Neural cell (in vitro differentiated cells): Measurements from ENCODE around the gene NCLN.

Source experiments
- EP300 ChIP-seq: fragments of 450-650 bp; conservative IDR thresholded peaks from 2 replicates; pipeline ENCODE4 v1.6.1; 2014; ENCODE audit warnings: antibody characterized with exemption, mild to moderate bottlenecking, moderate library complexity; ENCODE audit not compliant: poor library complexity, severe bottlenecking
- RAD21 ChIP-seq: fragments of 450-650 bp; conservative IDR thresholded peaks from 2 replicates; pipeline ENCODE4 v1.6.1; 2014; ENCODE audit warnings: antibody characterized with exemption, mild to moderate bottlenecking, moderate library complexity
- SMC3 ChIP-seq: fragments of 450-650 bp; conservative IDR thresholded peaks from 2 replicates; pipeline ENCODE4 v1.6.1; 2014; ENCODE audit warnings: antibody characterized with exemption, mild to moderate bottlenecking, moderate library complexity; ENCODE audit not compliant: poor library complexity
- TF ChIP-seq, protein P1 (sequence below): fragments of 450-650 bp; IDR thresholded peaks from 2 replicates; pipeline ENCODE4 v1.5.1; 2014; ENCODE audit warnings: antibody characterized with exemption, mild to moderate bottlenecking, moderate library complexity; ENCODE audit not compliant: poor library complexity, severe bottlenecking

DNA sequence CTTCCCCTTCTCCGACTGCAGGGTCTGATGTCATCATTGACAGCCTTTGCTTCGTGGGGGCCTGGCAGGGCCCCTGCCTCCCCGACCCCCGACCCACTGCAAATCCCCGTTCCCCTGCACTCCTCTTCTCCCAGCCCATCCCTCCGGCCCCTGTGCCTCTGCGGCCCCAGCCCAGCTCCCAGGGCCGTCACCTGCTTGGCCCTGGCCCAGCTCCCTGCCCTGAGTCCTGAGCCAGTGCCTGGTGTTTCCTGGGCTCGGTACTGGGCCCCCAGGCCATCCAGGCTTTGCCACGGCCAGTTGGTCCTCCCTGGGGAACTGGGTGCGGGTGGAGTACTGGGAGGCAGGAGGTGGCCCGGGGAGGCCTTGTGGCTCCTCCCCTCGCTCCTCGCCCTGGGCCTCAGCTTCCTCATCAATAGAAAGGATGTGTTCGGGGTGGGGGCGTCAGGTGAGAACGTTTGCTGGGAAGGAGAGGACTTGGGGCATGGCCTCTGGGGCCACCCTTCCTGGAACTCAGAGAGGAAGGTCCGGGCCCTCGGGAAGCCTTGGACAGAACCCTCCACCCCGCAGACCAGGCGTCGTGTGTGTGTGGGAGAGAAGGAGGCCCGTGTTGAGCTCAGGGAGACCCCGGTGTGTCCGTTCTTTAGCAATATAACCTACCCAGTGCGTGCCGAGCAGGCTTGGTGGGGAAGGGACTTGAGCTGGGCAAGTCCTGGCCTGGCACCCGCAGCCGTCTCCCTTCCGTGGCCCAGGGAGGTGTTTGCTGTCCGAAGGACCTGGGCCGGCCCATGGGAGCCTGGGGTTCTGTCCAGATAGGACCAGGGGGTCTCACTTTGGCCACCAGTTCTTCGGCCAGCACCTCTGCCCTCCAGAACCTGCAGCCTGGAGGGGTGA lies 22.8 kb downstream of the NCLN start:
- TF ChIP-seq EP300: no peak
- TF ChIP-seq, protein P1, sequence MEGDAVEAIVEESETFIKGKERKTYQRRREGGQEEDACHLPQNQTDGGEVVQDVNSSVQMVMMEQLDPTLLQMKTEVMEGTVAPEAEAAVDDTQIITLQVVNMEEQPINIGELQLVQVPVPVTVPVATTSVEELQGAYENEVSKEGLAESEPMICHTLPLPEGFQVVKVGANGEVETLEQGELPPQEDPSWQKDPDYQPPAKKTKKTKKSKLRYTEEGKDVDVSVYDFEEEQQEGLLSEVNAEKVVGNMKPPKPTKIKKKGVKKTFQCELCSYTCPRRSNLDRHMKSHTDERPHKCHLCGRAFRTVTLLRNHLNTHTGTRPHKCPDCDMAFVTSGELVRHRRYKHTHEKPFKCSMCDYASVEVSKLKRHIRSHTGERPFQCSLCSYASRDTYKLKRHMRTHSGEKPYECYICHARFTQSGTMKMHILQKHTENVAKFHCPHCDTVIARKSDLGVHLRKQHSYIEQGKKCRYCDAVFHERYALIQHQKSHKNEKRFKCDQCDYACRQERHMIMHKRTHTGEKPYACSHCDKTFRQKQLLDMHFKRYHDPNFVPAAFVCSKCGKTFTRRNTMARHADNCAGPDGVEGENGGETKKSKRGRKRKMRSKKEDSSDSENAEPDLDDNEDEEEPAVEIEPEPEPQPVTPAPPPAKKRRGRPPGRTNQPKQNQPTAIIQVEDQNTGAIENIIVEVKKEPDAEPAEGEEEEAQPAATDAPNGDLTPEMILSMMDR: no peak
- TF ChIP-seq RAD21: no peak
- no peak for TF ChIP-seq SMC3
